ENCODE measurements around the gene BCL2L12. TPM values are rescaled to one million over a fixed set of nuclear protein-coding genes. Genes with fewer than 3 reads are reported as not detected.
"Not testable (repeated sequence)": the region's sequence is repeated elsewhere in the genome, so short reads cannot be mapped to it uniquely, and the experiment has no call there.

The BCL2L12 gene
- total RNA-seq (2014; rRNA removed; shearing (Covaris generic)): 19.7 and 26.8 TPM in 2 replicates

- DNase-seq (ENCODE audit: low read depth): peak; percentile 95
Measured at GRCh38 chr19:49665351-49666119, at the start of gene BCL2L12, which contains the start of gene IRF3. TSS of gene BCL2L12 (plus strand) at chr19:49665933. CDS start at chr19:49666693, 760 bp downstream. TSS of gene IRF3 (minus strand) at chr19:49665857. CDS start at chr19:49664838, 1,019 bp downstream.

- no peak for DNase-seq (ENCODE audit: low read depth)
Measured at GRCh38 chr19:49616532-49616931, 49.2 kb upstream of the BCL2L12 start.

- no peak for DNase-seq (ENCODE audit: low read depth)
Measured at GRCh38 chr19:49616945-49617344, 48.8 kb upstream of the BCL2L12 start.

DNA sequence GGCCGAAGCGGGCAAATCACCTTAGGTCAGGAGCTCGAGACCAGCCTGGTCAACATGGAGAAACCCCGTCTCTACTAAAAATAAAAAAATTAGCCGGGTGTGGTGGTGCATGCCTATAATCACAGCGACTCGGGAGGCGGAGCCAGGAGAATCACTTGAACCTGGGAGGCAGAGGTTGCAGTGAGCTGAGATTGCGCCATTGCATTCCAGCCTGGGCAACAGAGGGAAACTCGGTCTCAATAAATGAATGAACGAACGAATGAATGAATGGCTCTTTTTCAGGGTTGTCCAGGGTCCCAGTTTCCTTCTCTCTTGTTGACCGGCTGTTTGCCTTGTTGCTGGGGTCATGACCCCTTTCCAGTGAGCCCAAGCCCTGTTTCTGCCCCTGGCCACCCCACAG is 47.9 kb upstream of the BCL2L12 start:
- not testable (repeated sequence) for DNase-seq (ENCODE audit: low read depth)

- DNase-seq (ENCODE audit: low read depth): no peak
Measured at GRCh38 chr19:49624967-49625910, 40.5 kb upstream of the BCL2L12 start.

- no peak for DNase-seq (ENCODE audit: low read depth)
Measured at GRCh38 chr19:49626226-49626625, 39.5 kb upstream of the BCL2L12 start.

- DNase-seq (ENCODE audit: low read depth): no peak
Measured at GRCh38 chr19:49629659-49630058, 36.1 kb upstream of the BCL2L12 start.

DNA sequence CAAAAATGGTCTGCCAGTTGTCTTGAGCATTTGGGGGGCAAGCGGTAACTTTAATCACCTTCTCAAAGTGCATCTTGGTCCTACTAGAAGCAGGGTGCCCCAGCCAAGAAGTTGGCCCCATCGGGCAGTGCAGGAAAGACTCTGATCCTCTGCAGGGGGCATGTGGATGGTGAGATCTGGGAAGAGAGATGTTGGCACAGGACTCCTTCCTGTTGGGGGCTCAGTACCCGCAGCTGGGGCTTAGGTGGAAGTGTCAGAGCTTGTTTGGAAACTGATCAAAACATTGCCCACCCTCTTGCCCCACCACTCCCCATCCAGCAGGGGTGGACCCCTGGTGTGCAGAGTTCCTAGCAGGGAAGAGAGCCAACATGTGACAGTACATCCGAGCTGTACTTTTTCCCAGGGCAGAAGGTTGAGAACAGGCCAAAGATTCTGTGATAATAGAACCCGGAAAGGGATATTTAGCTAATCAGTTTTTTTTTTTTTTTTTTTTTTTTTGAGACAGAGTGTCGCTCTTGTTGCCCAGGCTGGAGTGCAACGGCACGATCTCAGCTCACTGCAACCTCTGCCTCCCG is 34.6 kb upstream of the BCL2L12 start:
- DNase-seq (ENCODE audit: low read depth): no peak

DNA sequence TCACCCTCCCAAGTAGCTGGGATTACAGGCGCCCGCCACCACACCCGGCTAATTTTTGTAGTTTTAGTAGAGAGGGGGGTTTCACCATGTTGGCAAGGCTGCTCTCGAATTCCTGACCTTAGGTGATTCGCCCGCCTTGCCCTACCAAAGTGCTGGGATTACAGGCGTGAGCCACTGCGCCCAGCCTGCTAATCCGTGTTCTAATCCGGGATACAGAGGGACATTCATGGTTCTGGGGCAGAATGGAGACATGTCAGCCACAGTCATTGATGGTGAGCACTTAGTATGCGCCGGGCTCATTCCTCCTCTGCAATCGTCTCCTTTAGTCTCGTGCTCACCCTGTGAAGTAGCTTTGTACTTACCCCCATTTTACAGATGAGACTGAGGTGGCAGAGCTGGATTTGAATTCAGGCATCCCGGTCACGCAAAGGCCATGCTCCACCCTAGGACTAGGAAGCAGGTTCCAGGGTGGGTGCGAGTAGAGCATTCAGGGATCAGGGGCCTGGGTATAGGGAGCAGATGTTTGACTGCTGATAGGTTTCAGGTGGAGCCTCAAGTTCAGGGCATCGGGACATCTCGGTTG is 34.0 kb upstream of the BCL2L12 start:
- no peak for DNase-seq (ENCODE audit: low read depth)

- no peak for DNase-seq (ENCODE audit: low read depth)
Measured at GRCh38 chr19:49632576-49632975, 33.2 kb upstream of the BCL2L12 start.

DNA sequence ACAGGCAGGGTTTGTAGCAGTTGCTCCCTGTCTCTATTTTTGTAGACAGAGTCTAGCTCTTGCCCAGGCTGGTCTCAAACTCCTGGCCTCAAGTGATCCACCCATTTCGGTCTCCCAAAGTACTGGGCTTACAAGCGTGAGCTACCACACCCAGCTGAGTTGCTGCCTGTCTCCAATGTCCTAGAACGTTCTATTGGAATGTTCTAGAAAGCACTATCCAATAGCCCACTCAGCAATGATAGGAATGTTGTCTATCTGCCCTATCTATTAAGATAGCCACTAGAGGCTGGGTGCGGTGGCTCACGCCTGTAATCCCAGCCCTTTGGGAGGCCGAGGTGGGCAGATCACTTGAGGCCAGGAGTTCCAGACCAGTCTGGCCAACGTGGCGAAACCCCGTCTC is 32.5 kb upstream of the BCL2L12 start:
- not testable (repeated sequence) for DNase-seq (ENCODE audit: low read depth)

DNA sequence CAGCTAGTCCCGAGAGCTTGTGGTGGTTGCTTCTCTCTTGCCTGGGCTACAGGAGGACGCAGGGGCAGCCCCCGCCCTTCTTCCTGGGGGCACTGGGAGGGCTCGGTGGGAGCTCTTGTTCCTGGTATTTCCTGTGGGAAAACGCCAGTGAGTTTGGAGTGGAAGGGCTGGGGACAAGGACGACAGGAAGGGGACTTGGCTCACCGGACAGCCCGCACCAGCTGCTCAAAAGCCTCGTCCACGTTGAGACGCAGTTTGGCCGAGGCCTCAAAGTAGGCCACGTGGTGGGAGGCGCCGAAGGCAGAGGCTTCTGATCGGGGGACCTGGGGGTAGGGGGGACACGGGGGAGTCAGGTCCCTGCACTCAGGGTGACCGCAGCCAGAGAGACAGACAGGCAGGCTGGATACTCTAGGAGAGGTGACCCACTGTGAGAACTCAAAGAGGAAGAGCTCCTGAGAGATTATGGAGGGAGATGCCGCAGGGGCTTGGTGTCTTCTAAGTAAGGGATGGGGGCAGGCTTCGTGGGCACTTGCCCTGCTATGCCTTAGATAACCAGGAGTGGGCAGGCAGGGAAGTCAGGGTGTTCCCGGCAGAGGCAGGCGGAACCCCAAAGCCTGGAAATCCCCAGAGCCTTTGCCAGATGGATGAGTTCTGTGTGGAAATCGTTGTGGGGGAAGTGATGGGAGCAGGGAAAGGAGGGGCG is 30.1 kb upstream of the BCL2L12 start:
- DNase-seq (ENCODE audit: low read depth): no peak

GRCh38 chr19:49636233-49636932 is 29.4 kb upstream of the BCL2L12 start:
- DNase-seq (ENCODE audit: low read depth): no peak

- DNase-seq (ENCODE audit: low read depth): peak; percentile 87
Measured at GRCh38 chr19:49637821-49638738, 27.7 kb upstream of the BCL2L12 start.

DNA sequence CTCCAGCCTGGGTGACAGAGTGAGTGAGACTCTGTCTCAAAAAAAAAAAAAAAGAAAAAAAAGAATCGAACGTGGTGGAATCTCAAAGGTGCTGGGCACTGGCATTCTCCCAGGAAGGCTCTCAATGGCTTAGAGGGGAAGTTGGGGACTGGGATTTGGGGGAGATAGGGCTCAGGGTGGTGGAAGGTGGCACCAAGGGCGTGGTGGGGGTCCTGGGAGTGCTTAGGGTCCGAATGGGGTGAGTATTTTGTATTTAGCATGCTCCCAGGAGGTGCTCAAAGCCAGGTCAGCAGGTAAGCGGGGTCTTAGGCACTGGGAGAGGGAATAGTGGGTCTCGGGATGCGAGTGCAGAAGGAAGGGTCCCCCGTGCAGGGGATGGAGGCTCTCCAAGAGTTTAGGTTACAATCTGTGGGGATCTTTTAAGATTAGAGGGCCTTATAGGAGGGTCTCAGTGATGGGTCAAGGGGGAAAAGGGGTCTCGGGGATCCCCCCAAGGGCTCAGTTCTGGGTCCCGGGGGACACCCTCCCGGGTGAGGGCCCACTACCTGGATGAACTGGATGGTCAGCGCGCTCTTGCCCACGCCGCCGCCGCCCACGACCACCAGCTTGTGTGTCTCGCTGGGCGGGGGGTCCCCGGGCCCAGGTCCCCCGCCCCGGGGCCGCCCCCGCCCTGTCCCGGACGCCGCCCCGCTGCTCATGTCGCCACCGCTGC is 26.2 kb upstream of the BCL2L12 start:
- no peak for DNase-seq (ENCODE audit: low read depth)

DNA sequence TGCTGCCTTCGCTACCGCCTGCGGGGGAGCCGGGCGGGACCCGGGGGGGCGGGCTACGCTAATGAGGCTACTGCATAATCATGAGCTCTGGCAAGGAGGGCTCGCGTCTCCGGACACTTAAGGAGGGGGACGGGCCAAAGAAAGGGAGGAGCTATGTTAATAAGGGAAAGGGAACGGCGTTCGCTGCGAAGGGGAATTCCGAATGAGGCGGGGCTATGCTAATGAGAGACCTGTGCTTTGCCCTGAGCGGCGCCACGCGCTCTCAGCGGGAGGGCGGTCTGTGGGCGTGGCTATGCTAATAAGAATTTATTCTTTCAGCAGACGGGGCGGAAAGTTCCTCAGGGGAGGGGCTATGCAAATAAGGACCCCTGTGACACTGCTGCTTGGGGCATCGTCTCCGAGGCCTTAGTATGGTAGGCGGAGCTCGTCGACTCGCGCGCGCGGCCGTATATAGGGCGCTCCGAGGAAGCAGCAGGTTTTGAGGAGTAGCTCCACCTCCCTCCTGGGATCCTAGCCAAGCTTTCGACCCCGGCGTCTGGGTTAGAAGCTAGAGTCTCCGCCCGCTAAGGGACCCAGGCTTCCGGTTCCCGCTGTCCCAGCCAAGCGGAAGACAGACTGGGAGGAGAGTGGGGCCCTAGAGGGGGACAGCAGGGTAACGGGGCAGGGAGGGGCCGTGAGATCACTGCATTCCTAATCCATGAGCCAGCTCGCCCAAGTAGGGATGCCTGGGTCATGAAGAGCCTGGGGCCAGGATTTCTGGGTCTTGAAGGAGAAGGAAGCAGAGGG is 25.4 kb upstream of the BCL2L12 start, which contains the start of gene RRAS:
Gene RRAS, minus strand, starts transcription at position 31 of the 786 bp plus-strand sequence. CDS start 45 bp downstream, outside the sequence.
- DNase-seq (ENCODE audit: low read depth): peak; percentile 100

- peak; percentile 99 for DNase-seq (ENCODE audit: low read depth)
Measured at GRCh38 chr19:49641688-49642491, 23.8 kb upstream of the BCL2L12 start, which contains the start of gene SCAF1. TSS of gene SCAF1 (plus strand) at chr19:49642209. CDS start at chr19:49645027, 2,818 bp downstream.

Data from RPMI7951 (cell line).